ENCODE results near the gene A2M. TPM values are rescaled to one million over a fixed set of nuclear protein-coding genes. Genes with fewer than 3 reads are reported as not detected.

A2M gene
- total RNA-seq, 1 donor from 2014 or later, result 4.2 TPM

- Histone ChIP-seq H3K9ac (ENCODE audit: low read length) (no peak overlapping the region), H3K4me3 (ENCODE audit: insufficient read depth, low read depth, low read length) (no peak overlapping the region), H3K36me3 (ENCODE audit: insufficient read depth, low read length) (no peaks in the 10 kb centered on the region), H3K9me3 (ENCODE audit: insufficient read depth, low read depth, low read length) (no peaks in the 10 kb centered on the region), H3K27me3 (ENCODE audit: insufficient read depth, low read length) (no peaks in the 10 kb centered on the region), H4K20me1 (ENCODE audit: insufficient read depth, low read length) (no peaks in the 10 kb centered on the region), H3K79me2 (ENCODE audit: insufficient read depth, low read length) (no peaks in the 10 kb centered on the region), H3K4me1 (ENCODE audit: insufficient read depth, low read length) (no peaks in the 10 kb centered on the region), H3K27ac (ENCODE audit: low read depth, low read length) (no peak overlapping the region), H2AFZ (ENCODE audit: low read depth, low read length) (no peak overlapping the region), H3K4me2 (ENCODE audit: low read length) (no peak overlapping the region)
- Mint-ChIP-seq H3K4me3 (ENCODE audit: unreplicated experiment) (no peak overlapping the region), H3K4me1 (ENCODE audit: low read depth, unreplicated experiment) (no peaks in the 10 kb centered on the region), H3K9me3 (ENCODE audit: unreplicated experiment) (no peaks in the 10 kb centered on the region), H3K27me3 (ENCODE audit: low read depth, unreplicated experiment) (no peaks in the 10 kb centered on the region), H3K27ac (ENCODE audit: unreplicated experiment) (no peak overlapping the region), H3K36me3 (ENCODE audit: low read depth, unreplicated experiment) (no peaks in the 10 kb centered on the region)
- FAIRE-seq, result no peak
- no peak for DNase-seq (ENCODE audit: low read depth)
- TF ChIP-seq, protein P1, sequence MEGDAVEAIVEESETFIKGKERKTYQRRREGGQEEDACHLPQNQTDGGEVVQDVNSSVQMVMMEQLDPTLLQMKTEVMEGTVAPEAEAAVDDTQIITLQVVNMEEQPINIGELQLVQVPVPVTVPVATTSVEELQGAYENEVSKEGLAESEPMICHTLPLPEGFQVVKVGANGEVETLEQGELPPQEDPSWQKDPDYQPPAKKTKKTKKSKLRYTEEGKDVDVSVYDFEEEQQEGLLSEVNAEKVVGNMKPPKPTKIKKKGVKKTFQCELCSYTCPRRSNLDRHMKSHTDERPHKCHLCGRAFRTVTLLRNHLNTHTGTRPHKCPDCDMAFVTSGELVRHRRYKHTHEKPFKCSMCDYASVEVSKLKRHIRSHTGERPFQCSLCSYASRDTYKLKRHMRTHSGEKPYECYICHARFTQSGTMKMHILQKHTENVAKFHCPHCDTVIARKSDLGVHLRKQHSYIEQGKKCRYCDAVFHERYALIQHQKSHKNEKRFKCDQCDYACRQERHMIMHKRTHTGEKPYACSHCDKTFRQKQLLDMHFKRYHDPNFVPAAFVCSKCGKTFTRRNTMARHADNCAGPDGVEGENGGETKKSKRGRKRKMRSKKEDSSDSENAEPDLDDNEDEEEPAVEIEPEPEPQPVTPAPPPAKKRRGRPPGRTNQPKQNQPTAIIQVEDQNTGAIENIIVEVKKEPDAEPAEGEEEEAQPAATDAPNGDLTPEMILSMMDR (IDR thresholded peaks at IDR 0.05; ENCODE audit: insufficient read depth, low read depth, low read length), result no peak
Observed at GRCh38 chr12:9098463-9099026, 17.2 kb downstream of the A2M start.

DNA sequence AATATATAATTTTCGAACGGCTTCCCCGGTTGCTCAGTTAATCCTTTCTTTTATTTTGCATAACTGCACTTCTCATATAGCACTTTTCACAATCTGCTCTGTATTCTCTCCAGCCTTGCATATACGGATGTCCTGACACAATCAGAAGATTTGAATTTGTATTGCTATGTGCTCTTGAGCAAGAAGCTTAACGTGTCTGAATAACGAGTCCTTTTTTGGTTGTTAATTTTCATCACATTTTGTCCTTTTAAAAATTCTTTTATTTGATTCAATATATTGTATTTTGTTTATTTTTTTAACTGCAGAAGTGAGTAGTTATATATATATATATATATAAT lies 17.6 kb downstream of the A2M start:
- no peaks in the 10 kb centered on the region for H3K79me2 ChIP-seq (ENCODE audit: insufficient read depth, low read length)
- no peaks in the 10 kb centered on the region for H3K27me3 ChIP-seq (ENCODE audit: insufficient read depth, low read length)
- Mint-ChIP-seq H3K4me1 (ENCODE audit: low read depth, unreplicated experiment) (no peaks in the 10 kb centered on the region), H3K36me3 (ENCODE audit: low read depth, unreplicated experiment) (no peaks in the 10 kb centered on the region), H3K27me3 (ENCODE audit: low read depth, unreplicated experiment) (no peaks in the 10 kb centered on the region), H3K27ac (ENCODE audit: unreplicated experiment) (no peak overlapping the region), H3K9me3 (ENCODE audit: unreplicated experiment) (no peaks in the 10 kb centered on the region), H3K4me3 (ENCODE audit: unreplicated experiment) (no peak overlapping the region)
- no peak overlapping the region for H3K9ac ChIP-seq (ENCODE audit: low read length)
- FAIRE-seq, result no peak
- H2AFZ ChIP-seq (ENCODE audit: low read depth, low read length), result no peak overlapping the region
- no peaks in the 10 kb centered on the region for H3K36me3 ChIP-seq (ENCODE audit: insufficient read depth, low read length)
- H3K4me2 ChIP-seq (ENCODE audit: low read length), result no peak overlapping the region
- no peak overlapping the region for H3K4me3 ChIP-seq (ENCODE audit: insufficient read depth, low read depth, low read length)
- no peaks in the 10 kb centered on the region for H3K9me3 ChIP-seq (ENCODE audit: insufficient read depth, low read depth, low read length)
- no peaks in the 10 kb centered on the region for H4K20me1 ChIP-seq (ENCODE audit: insufficient read depth, low read length)
- no peak for DNase-seq (ENCODE audit: low read depth)
- TF ChIP-seq, protein P1 (IDR thresholded peaks at IDR 0.05; ENCODE audit: insufficient read depth, low read depth, low read length), result no peak
- no peak for TF ChIP-seq EZH2 (IDR thresholded peaks at IDR 0.05; ENCODE audit: insufficient read depth, low read length)
- no peaks in the 10 kb centered on the region for H3K4me1 ChIP-seq (ENCODE audit: insufficient read depth, low read length)
- H3K27ac ChIP-seq (ENCODE audit: low read depth, low read length), result no peak overlapping the region

DNA sequence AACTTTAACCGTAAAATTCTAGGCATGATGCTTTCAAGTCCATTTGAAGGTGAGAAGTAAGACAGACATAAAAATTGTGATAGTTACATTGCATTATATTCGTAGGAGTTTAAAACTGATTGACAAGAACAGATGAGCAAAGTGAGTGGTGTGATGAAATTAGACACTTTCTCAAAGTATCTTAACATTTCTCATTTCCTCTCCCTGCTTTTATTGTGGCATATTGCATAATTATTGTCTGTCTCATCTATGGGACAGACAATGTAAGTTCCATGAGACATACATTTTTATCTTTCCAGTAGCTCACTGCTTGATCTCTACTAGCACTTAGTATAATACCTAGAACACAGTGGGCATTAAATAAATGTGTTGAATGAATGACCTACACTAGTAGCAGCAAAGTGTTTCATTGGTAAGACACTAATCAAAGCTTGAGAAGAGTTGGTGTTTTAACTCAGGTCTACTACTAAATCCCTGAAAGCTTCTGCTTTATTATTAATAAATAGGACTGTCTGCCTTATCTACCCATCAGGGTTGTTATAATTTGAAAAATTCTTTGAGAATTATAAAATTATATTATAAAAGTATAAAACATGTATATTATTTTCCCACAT lies 19.0 kb downstream of the A2M start:
- Histone ChIP-seq H3K36me3 (ENCODE audit: insufficient read depth, low read length) (no peaks in the 10 kb centered on the region), H3K4me2 (ENCODE audit: low read length) (no peak overlapping the region), H3K9me3 (ENCODE audit: insufficient read depth, low read depth, low read length) (no peaks in the 10 kb centered on the region), H3K27me3 (ENCODE audit: insufficient read depth, low read length) (no peaks in the 10 kb centered on the region), H3K4me1 (ENCODE audit: insufficient read depth, low read length) (no peaks in the 10 kb centered on the region), H2AFZ (ENCODE audit: low read depth, low read length) (no peak overlapping the region), H3K79me2 (ENCODE audit: insufficient read depth, low read length) (no peaks in the 10 kb centered on the region), H3K4me3 (ENCODE audit: insufficient read depth, low read depth, low read length) (no peak overlapping the region), H3K9ac (ENCODE audit: low read length) (no peak overlapping the region), H3K27ac (ENCODE audit: low read depth, low read length) (no peak overlapping the region), H4K20me1 (ENCODE audit: insufficient read depth, low read length) (no peaks in the 10 kb centered on the region)
- no peak for FAIRE-seq
- TF ChIP-seq, protein P1 (IDR thresholded peaks at IDR 0.05; ENCODE audit: insufficient read depth, low read depth, low read length), result no peak
- TF ChIP-seq EZH2 (IDR thresholded peaks at IDR 0.05; ENCODE audit: insufficient read depth, low read length), result no peak
- Mint-ChIP-seq H3K27ac (ENCODE audit: unreplicated experiment) (no peak overlapping the region), H3K4me1 (ENCODE audit: low read depth, unreplicated experiment) (no peaks in the 10 kb centered on the region), H3K36me3 (ENCODE audit: low read depth, unreplicated experiment) (no peaks in the 10 kb centered on the region), H3K9me3 (ENCODE audit: unreplicated experiment) (no peaks in the 10 kb centered on the region), H3K27me3 (ENCODE audit: low read depth, unreplicated experiment) (no peaks in the 10 kb centered on the region), H3K4me3 (ENCODE audit: unreplicated experiment) (no peak overlapping the region)
- DNase-seq (ENCODE audit: low read depth), result no peak
